Measurements from ENCODE around the gene MAP4K3. TPM values are rescaled to one million over a fixed set of nuclear protein-coding genes. Genes with fewer than 3 reads are reported as not detected.

The MAP4K3 gene
- total and polyA plus RNA-seq, 12 donors, result 8.1 to 49.0 (median 40.2) TPM

DNA sequence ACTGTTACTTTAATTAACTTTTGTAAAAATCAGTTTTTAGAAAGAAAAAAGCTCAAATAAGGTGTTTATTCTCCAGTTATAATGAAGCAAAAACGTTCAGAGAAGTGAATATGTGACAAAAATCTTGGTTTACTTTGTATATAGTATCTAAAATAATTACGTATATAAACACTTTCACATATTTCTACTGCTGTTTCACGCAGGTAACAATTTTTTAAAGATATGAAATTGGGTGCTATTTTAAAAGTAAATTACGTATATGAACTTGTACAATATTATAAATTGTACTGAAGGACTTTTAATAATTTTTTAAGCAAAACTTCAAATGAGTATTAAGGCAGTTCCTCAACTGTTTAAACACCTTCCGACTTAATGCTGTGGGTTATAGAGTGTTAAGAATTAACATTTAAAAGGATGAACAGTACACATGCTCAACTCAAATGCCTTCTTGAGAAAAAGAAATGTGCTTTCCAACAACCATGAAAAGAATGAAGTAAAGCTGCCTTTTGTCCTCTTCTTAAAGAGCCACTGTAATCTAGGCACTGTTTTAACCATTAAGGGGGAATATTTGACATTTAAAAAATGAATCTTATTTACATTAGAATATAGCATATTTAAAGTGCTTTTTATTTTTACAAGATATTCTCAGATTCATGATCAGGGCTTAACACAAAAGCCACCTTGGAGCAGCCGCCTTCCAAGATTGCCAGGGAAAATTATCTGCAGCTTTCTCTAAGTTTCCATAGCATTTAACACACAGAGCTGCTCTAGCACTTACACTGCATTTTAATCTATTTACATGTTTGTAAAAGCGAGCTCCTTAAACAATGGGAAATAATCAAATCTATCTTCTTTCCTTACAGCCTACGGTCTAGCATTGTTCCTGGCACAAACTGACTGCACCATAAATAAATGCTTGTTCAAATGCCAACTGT, 136.8 kb downstream of the MAP4K3 start:
- peaks cover 0 to 11% (median 7%) of the 10 kb centered on the region in 9 donors for H3K4me1 ChIP-seq
- 75 to 81% methylated on average over 8 of the region's 8 CpGs for WGBS, 2 donors
- no peaks in the 10 kb centered on the region for H3K27me3 ChIP-seq
- no peak for DNase-seq
- H3K27ac ChIP-seq, result no peak overlapping the region
- H3K36me3 ChIP-seq, result peaks cover 0 to 81% (median 15%) of the 10 kb centered on the region in 9 donors
- intact Hi-C loops (cut with DNase I), result no loop called here
- H3K4me3 ChIP-seq, result no peak overlapping the region
- TF ChIP-seq, protein P1, sequence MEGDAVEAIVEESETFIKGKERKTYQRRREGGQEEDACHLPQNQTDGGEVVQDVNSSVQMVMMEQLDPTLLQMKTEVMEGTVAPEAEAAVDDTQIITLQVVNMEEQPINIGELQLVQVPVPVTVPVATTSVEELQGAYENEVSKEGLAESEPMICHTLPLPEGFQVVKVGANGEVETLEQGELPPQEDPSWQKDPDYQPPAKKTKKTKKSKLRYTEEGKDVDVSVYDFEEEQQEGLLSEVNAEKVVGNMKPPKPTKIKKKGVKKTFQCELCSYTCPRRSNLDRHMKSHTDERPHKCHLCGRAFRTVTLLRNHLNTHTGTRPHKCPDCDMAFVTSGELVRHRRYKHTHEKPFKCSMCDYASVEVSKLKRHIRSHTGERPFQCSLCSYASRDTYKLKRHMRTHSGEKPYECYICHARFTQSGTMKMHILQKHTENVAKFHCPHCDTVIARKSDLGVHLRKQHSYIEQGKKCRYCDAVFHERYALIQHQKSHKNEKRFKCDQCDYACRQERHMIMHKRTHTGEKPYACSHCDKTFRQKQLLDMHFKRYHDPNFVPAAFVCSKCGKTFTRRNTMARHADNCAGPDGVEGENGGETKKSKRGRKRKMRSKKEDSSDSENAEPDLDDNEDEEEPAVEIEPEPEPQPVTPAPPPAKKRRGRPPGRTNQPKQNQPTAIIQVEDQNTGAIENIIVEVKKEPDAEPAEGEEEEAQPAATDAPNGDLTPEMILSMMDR (IDR thresholded peaks at IDR 0.05), result no peak
- no peak for ATAC-seq
- H3K9me3 ChIP-seq, result no peaks in the 10 kb centered on the region

DNA sequence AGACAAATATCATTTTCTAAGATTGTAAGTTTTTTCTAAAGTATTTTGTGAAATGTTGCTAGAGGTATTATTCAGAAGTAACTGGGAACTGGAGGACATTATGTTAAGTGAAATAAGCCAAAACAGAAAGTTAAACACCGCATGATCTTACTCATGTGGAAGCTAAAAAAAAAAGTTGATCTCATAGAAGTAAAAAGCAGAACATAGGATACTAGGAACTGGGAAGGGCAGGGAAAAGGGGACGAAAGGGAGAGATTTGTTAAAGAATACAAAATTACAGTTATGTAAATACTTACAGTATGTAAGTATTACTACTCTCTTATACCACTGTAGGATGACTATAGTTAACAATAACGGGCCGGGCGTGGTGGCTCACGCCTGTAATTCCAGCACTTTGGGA, 146.7 kb downstream of the MAP4K3 start:
- Histone ChIP-seq H3K4me3 (no peak overlapping the region), H3K9me3 (no peaks in the 10 kb centered on the region), H3K27me3 (no peaks in the 10 kb centered on the region), H3K4me1 (no peaks in the 10 kb centered on the region), H3K36me3 (peaks cover 0 to 96% (median 39%) of the 10 kb centered on the region in 9 donors), H3K27ac (no peak overlapping the region)
- TF ChIP-seq, protein P1 (IDR thresholded peaks at IDR 0.05), result no peak
- DNase-seq, result no peak
- WGBS, 2 donors, result 92 to 95% methylated on average over 6 of the region's 6 CpGs
- intact Hi-C loops (cut with DNase I), result no loop called here
- ATAC-seq, result no peak

DNA sequence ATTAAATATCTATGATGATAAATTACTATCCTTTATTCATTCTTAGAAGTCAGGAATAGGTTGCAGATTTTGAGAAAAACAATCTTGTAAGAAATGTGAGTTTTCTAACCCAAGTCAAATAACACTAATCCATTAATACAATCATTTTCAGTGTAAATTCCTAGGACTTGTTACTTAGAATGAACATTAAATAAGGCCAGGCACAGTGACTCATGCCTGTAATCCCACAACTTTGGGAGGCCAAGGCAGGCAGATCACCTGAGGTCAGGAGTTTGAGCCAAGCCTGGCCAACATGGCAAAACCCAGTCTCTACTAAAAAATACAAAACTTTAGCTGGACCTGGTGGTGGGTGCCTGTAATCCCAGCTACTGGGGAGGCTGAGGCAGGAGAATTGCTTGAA, 147.5 kb downstream of the MAP4K3 start:
- H3K4me3 ChIP-seq, result no peak overlapping the region
- H3K9me3 ChIP-seq, result no peaks in the 10 kb centered on the region
- ATAC-seq (no peak), DNase-seq (no peak)
- H3K27ac ChIP-seq, result no peak overlapping the region
- no peaks in the 10 kb centered on the region for H3K27me3 ChIP-seq
- intact Hi-C loops (cut with DNase I), result loop anchor here in 1 of 10 donors (10.0 kb wide), 1 partner anchor 445 kb away; no protein-coding TSS in a partner anchor
- H3K36me3 ChIP-seq, result peaks cover 0 to 99% (median 39%) of the 10 kb centered on the region in 9 donors
- H3K4me1 ChIP-seq, result no peaks in the 10 kb centered on the region
- TF ChIP-seq, protein P1 (IDR thresholded peaks at IDR 0.05), result no peak

DNA sequence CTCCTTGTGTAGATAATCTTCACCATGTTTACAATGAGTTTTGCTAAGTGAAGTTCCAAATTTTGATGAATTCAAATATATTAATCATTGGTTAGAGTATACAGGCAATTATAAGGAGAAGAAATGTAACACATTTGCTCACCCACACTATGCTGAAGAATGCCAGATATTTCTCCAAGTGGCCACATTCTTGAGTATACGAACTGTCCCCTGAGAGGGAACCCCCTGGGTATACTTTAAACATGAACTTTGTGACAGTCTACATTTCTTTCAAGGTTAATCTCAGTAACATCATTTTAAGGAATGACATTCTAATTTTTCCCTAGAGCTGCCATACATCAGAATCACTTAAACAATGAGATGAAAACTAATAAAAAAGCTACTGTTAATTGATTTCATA, 153.5 kb downstream of the MAP4K3 start:
- Histone ChIP-seq H3K36me3 (peaks cover 0 to 100% (median 47%) of the 10 kb centered on the region in 9 donors), H3K4me1 (no peaks in the 10 kb centered on the region)

More for the DNA sequence above, 153.5 kb downstream of the MAP4K3 start:
- intact Hi-C loops (cut with DNase I), result loop anchor here in 1 of 10 donors (10.0 kb wide), 1 partner anchor 451 kb away; no protein-coding TSS in a partner anchor
- TF ChIP-seq, protein P1 (IDR thresholded peaks at IDR 0.05), result no peak
- Histone ChIP-seq H3K27ac (no peak overlapping the region), H3K4me3 (no peak overlapping the region), H3K9me3 (no peaks in the 10 kb centered on the region), H3K27me3 (no peaks in the 10 kb centered on the region)
- WGBS, 2 donors, result 70 to 85% methylated on average over 1 of the region's 1 CpG
- no peak for ATAC-seq
- no peak for DNase-seq
